OCI-LY3 (cell line): ENCODE measurements around the gene IPO9.
A peak's percentile ranks its signal among the peaks of the same experiment; 100 is the strongest.

Experiments
- H2AFZ ChIP-seq: fragments of 200-600, 300-600 bp; shearing (Covaris generic); 2 replicates; pipeline ENCODE4 v1.6.0; 2014; ENCODE audit warnings: antibody characterized with exemption, low read depth, low read length
- H3K27ac ChIP-seq: fragments of 200-600, 300-600 bp; sonication (generic); 2 replicates; pipeline ENCODE4 v1.5.1; 2014; ENCODE audit warnings: mild to moderate bottlenecking, low read length, moderate library complexity, mixed read lengths
- H3K27me3 ChIP-seq: fragments of 200-600, 300-600 bp; sonication (generic); 2 replicates; pipeline ENCODE4 v1.6.1; 2014; ENCODE audit warnings: low read depth, low read length, mixed read lengths
- H3K36me3 ChIP-seq: fragments of 200-600, 300-600 bp; sonication (generic); replicated peaks from 2 replicates; pipeline ENCODE3; 2014; ENCODE audit warnings: low read depth, low read length, mixed read lengths
- H3K4me1 ChIP-seq: fragments of 300-600, 200-600 bp; sonication (generic); 2 replicates; pipeline ENCODE4 v1.6.1; 2014; ENCODE audit warnings: low read length, mixed read lengths
- H3K4me2 ChIP-seq: fragments of 200-600, 300-600 bp; sonication (generic); 2 replicates; pipeline ENCODE4 v1.6.1; 2014; ENCODE audit warnings: low read length, mixed read lengths
- H3K4me3 ChIP-seq: fragments of 300-600, 200-600 bp; sonication (generic); 2 replicates; pipeline ENCODE4 v1.5.1; 2014; ENCODE audit warnings: antibody characterized with exemption, mild to moderate bottlenecking, low read length, moderate library complexity
- H3K79me2 ChIP-seq: fragments of 300-600, 200-600 bp; shearing (Covaris generic); 2 replicates; pipeline ENCODE4 v1.6.1; 2014; ENCODE audit warnings: mild to moderate bottlenecking, low read length, mixed read lengths
- H3K9ac ChIP-seq: fragments of 300-600, 200-600 bp; shearing (Covaris generic); 2 replicates; pipeline ENCODE4 v1.6.0; 2014; ENCODE audit warnings: mild to moderate bottlenecking, low read length, moderate library complexity
- H3K9me3 ChIP-seq: fragments of 200-600, 300-600 bp; shearing (Covaris generic); 2 replicates; pipeline ENCODE4 v1.6.1; 2014; ENCODE audit warnings: low read length, mixed read lengths; ENCODE audit not compliant: insufficient read depth
- H4K20me1 ChIP-seq: fragments of 200-600, 300-600 bp; sonication (generic); 2 replicates; pipeline ENCODE4 v1.6.1; 2016; ENCODE audit warnings: low read length, mixed read lengths; ENCODE audit not compliant: insufficient read depth
- CTCF ChIP-seq: fragments of 200-600, 300-600 bp; sonication (generic); IDR thresholded peaks from 2 replicates; pipeline ENCODE4 v1.5.1; 2014; ENCODE audit warnings: antibody characterized with exemption, low read length, low read depth
- EZH2phosphoT487 ChIP-seq: fragments of 200-600 bp; shearing (Covaris generic); IDR thresholded peaks from 2 replicates; pipeline ENCODE4 v1.6.1; 2018; ENCODE audit warnings: antibody characterized with exemption, mixed run types, low read depth

The IPO9 gene

DNA sequence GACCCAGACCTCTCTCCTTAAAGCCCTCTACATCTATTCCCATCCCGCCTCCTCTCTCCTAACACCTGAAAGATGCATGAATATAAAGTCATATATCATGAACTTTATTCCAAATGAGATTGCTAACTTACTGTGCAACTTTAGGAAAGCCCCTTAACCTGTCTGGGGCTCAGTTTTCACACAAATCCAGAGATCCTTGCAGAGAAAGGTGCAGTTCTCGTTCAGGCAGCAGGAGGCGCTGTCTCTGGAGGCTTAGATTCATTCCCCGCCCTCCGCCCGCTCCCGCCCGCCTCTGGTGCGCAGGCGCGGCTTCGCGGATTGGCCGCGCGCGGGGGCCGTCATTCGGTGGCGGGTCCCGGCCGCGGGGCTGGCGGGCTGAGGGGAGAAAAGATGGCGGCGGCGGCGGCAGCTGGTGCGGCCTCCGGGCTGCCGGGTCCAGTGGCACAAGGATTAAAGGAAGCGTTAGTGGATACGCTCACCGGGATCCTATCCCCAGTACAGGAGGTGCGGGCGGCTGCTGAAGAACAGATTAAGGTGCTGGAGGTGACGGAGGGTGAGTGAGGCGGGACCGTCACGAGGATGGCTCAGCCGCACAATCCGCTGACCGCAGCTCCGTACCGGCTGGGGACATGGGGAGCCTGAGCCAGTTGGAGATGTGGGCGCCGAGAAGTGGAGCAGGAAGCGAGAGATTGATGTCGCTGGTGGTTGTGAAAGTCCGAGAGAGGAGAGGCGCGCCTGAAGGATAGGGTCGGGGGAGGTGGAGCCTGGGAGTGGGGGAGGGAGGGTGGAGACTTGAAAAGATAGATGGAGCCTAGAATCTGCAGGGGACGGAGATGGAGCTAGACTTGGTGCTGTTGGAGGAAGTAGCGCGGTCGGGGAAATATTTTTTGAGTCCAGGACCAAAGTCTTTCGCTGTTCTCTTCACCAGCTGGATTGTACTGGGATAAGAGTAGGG, at the start of gene IPO9:
Gene IPO9 (plus strand): TSS at position 338 of the 955 bp plus-strand sequence. CDS start 53 bp downstream, at position 391.
- Histone ChIP-seq H2AFZ (peak within 1 kb of the TSS; percentile 94), H3K79me2 (peaks cover 51% of the 10 kb centered on the region), H3K4me3 (peak within 1 kb of the TSS; percentile 86), H3K4me1 (peaks cover 24% of the 10 kb centered on the region), H3K27ac (peak within 1 kb of the TSS; percentile 73), H3K36me3 (peaks cover 3% of the 10 kb centered on the region), H4K20me1 (peaks cover 35% of the 10 kb centered on the region), H3K9me3 (no peaks in the 10 kb centered on the region), H3K9ac (peak within 1 kb of the TSS; percentile 96), H3K4me2 (peak within 1 kb of the TSS; percentile 86), H3K27me3 (no peaks in the 10 kb centered on the region)
- TF ChIP-seq CTCF (peak; percentile 94), EZH2phosphoT487 (no peak)

GRCh38 chr1:201779351-201779880, 49.5 kb upstream of the IPO9 start:
- no peak overlapping the region for H3K27ac ChIP-seq
- no peak overlapping the region for H2AFZ ChIP-seq
- no peak overlapping the region for H3K4me2 ChIP-seq
- H3K9ac ChIP-seq, result no peak overlapping the region
- TF ChIP-seq EZH2phosphoT487 (no peak), CTCF (no peak)
- H3K79me2 ChIP-seq, result no peaks in the 10 kb centered on the region
- H3K4me1 ChIP-seq, result no peaks in the 10 kb centered on the region
- peaks cover 38% of the 10 kb centered on the region for H3K27me3 ChIP-seq
- no peaks in the 10 kb centered on the region for H4K20me1 ChIP-seq
- no peaks in the 10 kb centered on the region for H3K9me3 ChIP-seq
- H3K36me3 ChIP-seq, result no peaks in the 10 kb centered on the region
- no peak overlapping the region for H3K4me3 ChIP-seq

DNA sequence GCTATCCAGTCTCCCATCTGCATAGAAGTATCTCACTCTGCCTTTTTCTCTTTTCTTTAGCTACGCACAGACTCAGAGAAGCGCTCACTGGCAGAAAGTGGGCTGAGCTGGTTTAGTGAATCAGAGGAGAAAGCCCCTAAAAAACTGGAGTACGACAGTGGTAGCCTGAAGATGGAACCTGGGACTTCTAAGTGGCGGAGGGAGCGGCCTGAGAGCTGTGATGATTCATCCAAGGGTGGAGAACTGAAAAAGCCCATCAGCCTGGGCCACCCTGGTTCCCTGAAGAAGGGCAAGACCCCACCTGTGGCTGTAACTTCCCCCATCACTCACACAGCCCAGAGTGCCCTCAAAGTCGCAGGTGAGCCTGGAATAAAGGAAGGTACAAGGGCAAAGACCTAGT, 48.0 kb upstream of the IPO9 start:
- Histone ChIP-seq H3K4me1 (no peaks in the 10 kb centered on the region), H3K79me2 (no peaks in the 10 kb centered on the region), H3K9me3 (no peaks in the 10 kb centered on the region), H3K4me3 (no peak overlapping the region), H3K27ac (no peak overlapping the region), H3K9ac (no peak overlapping the region), H4K20me1 (no peaks in the 10 kb centered on the region), H3K27me3 (peaks cover 26% of the 10 kb centered on the region), H3K36me3 (no peaks in the 10 kb centered on the region), H3K4me2 (no peak overlapping the region), H2AFZ (no peak overlapping the region)
- TF ChIP-seq EZH2phosphoT487, result no peak
- no peak for TF ChIP-seq CTCF

- Histone ChIP-seq H2AFZ (no peak overlapping the region), H3K27ac (no peak overlapping the region), H3K4me2 (no peak overlapping the region), H3K79me2 (no peaks in the 10 kb centered on the region), H3K36me3 (no peaks in the 10 kb centered on the region), H3K9ac (no peak overlapping the region), H3K4me1 (no peaks in the 10 kb centered on the region), H4K20me1 (no peaks in the 10 kb centered on the region), H3K4me3 (no peak overlapping the region), H3K9me3 (no peaks in the 10 kb centered on the region), H3K27me3 (peaks cover 26% of the 10 kb centered on the region)
- TF ChIP-seq EZH2phosphoT487, result no peak
- no peak for TF ChIP-seq CTCF
These were observed 47.5 kb upstream of the IPO9 start for GRCh38 chr1:201781437-201781836.
